Naive thymus-derived CD4-positive, alpha-beta T cell (primary cell): Measurements from ENCODE around the gene PPP1R12C. TPM values are rescaled to one million over a fixed set of nuclear protein-coding genes. Genes with fewer than 3 reads are reported as not detected.
"Not testable (repeated sequence)": the region's sequence is repeated elsewhere in the genome, so short reads cannot be mapped to it uniquely, and the experiment has no call there.

Source experiments
- ATAC-seq: fragments of 150-1000 bp; cut with Tn5 transposase; 2 replicates; pipeline ENCODE4 v1.10.0; 2021; ENCODE audit warnings: mild to moderate bottlenecking, moderate library complexity
- CTCF ChIA-PET: fragments of 350-600 bp; sonication (Branson Sonifier 250); formaldehyde crosslinking; loops from one replicate; lab custom pipeline; 2021; ENCODE audit warnings: antibody characterized with exemption; lab: Charles Lee
- POLR2A ChIA-PET: fragments of 350-600 bp; sonication (Branson Sonifier 250); formaldehyde crosslinking; loops from one replicate; lab custom pipeline; 2021; ENCODE audit warnings: antibody characterized with exemption, inconsistent platforms; lab: Charles Lee
- DNase-seq, 9 donors: peaks; one replicate each; pipeline versions ENCODE4 v3.0.0 to v3.0.0-alpha.2; 2020 to 2022; ENCODE audit warnings: mixed read lengths in 1 of 9
- H3K27ac ChIP-seq: one replicate; pipeline ENCODE4 v1.7.0; 2013; ENCODE audit warnings: mild to moderate bottlenecking, low read depth, low read length, moderate library complexity
- H3K27me3 ChIP-seq, 2 donors: one replicate each; pipeline ENCODE4 v1.7.0; 2013; ENCODE audit warnings: low read length in 2 of 2, mild to moderate bottlenecking in 2 of 2, moderate library complexity in 2 of 2; ENCODE audit not compliant: control insufficient read depth in 2 of 2, insufficient read depth in 2 of 2
- H3K36me3 ChIP-seq, 3 experiments: 1 replicate in 2 of 3; 2 replicates in 1 of 3; pipeline ENCODE4 v1.7.0; 2013; ENCODE audit warnings: low read length in 3 of 3, mild to moderate bottlenecking in 3 of 3, moderate library complexity in 1 of 3; ENCODE audit not compliant: insufficient read depth in 3 of 3, control insufficient read depth in 2 of 3
- H3K4me1 ChIP-seq, 2 donors: one replicate each; pipeline ENCODE4 v1.7.0; 2013; ENCODE audit warnings: low read length in 2 of 2, mild to moderate bottlenecking in 2 of 2, moderate library complexity in 1 of 2; ENCODE audit not compliant: control insufficient read depth in 2 of 2, insufficient read depth in 2 of 2
- H3K4me3 ChIP-seq: 2 replicates; pipeline ENCODE4 v1.7.0; 2013; ENCODE audit warnings: mild to moderate bottlenecking, low read length
- H3K9me3 ChIP-seq, 3 experiments: 1 replicate in 2 of 3; 2 replicates in 1 of 3; pipeline ENCODE4 v1.7.0; 2013; ENCODE audit warnings: low read length in 3 of 3; ENCODE audit not compliant: control insufficient read depth in 2 of 3
- H3K27ac Mint-ChIP-seq, 9 donors: one replicate each; pipeline ENCODE4 v1.8.0; 2020 to 2022; ENCODE audit warnings: mixed read lengths in 9 of 9, mild to moderate bottlenecking in 8 of 9, moderate library complexity in 5 of 9, inconsistent platforms in 2 of 9
- H3K27me3 Mint-ChIP-seq, 5 donors: one replicate each; pipeline ENCODE4 v1.8.0; 2021 to 2022; ENCODE audit warnings: mixed read lengths in 5 of 5, mild to moderate bottlenecking in 1 of 5
- H3K36me3 Mint-ChIP-seq, 5 donors: one replicate each; pipeline ENCODE4 v1.8.0; 2020 to 2022; ENCODE audit warnings: mixed read lengths in 5 of 5, mild to moderate bottlenecking in 3 of 5, inconsistent platforms in 1 of 5
- H3K4me1 Mint-ChIP-seq, 7 donors: one replicate each; pipeline ENCODE4 v1.8.0; 2020 to 2022; ENCODE audit warnings: mixed read lengths in 7 of 7, mild to moderate bottlenecking in 3 of 7, inconsistent platforms in 1 of 7
- H3K4me3 Mint-ChIP-seq, 10 donors: one replicate each; pipeline ENCODE4 v1.8.0; 2020 to 2022; ENCODE audit warnings: mild to moderate bottlenecking in 10 of 10, mixed read lengths in 10 of 10, moderate library complexity in 6 of 10, inconsistent platforms in 2 of 10
- H3K9me3 Mint-ChIP-seq, 11 donors: one replicate each; pipeline ENCODE4 v1.8.0; 2020 to 2022; ENCODE audit warnings: mixed read lengths in 11 of 11, mild to moderate bottlenecking in 4 of 11, inconsistent platforms in 1 of 11, moderate library complexity in 1 of 11
- intact Hi-C, 2 donors: fragments of 100-400 bp; cut with micrococcal nuclease; formaldehyde crosslinking; loops; one replicate each; pipeline ENCODE4 v1.15.1; 2023
- polyA plus RNA-seq, 2 donors: library from polyadenylated mRNA; unstranded; fragments of 300-500 nt; fragmentation: Illumina TruSeq; gene quantifications; one replicate each; pipeline ENCODE4 v1.2.3, GENCODE V29; 2021
- total RNA-seq, 6 experiments: library from RNA in 5 of 6; stranded (reverse) in 5 of 6; gene quantifications; 1 replicate in 5 of 6; 2 replicates in 1 of 6; pipeline ENCODE4 v1.2.3 and lab custom pipeline; 2021 to 2026

Gene PPP1R12C
- total and polyA plus RNA-seq, 7 experiments from 2014 or later: 3.8 to 180 (median 142) TPM

GRCh38 chr19:55107252-55107651 lies 10.2 kb downstream of the PPP1R12C start:
- H3K36me3 Mint-ChIP-seq: peaks cover 3 to 39% (median 25%) of the 10 kb centered on the region in 5 donors
- H3K27me3 ChIP-seq, H3K27ac ChIP-seq, POLR2A ChIA-PET, H3K4me3 Mint-ChIP-seq, DNase-seq, H3K27me3 Mint-ChIP-seq, H3K4me1 Mint-ChIP-seq, H3K4me3 ChIP-seq, H3K9me3 ChIP-seq, intact Hi-C loops, H3K27ac Mint-ChIP-seq, ATAC-seq, H3K4me1 ChIP-seq, H3K9me3 Mint-ChIP-seq, CTCF ChIA-PET: not testable (repeated sequence)
- peaks cover 0 to 46% (median 4%) of the 10 kb centered on the region in 3 experiments for H3K36me3 ChIP-seq

GRCh38 chr19:55106591-55106990 lies 10.8 kb downstream of the PPP1R12C start:
- DNase-seq (no peak), ATAC-seq (no peak)
- ChIA-PET CTCF (interaction anchor here (0.6 kb wide), 1 partner anchor 706 kb away, joined by 3 read pairs; no protein-coding TSS in a partner anchor), POLR2A (no interaction called here)
- Histone ChIP-seq H3K27ac (no peak overlapping the region), H3K36me3 (peaks cover 0 to 50% (median 4%) of the 10 kb centered on the region in 3 experiments), H3K4me1 (no peaks in the 10 kb centered on the region), H3K4me3 (no peak overlapping the region), H3K27me3 (no peaks in the 10 kb centered on the region), H3K9me3 (no peaks in the 10 kb centered on the region)
- peaks cover 0 to 4% (median 0%) of the 10 kb centered on the region in 11 donors for H3K9me3 Mint-ChIP-seq
- H3K27ac Mint-ChIP-seq: no peak overlapping the region
- H3K27me3 Mint-ChIP-seq: no peaks in the 10 kb centered on the region
- no peak overlapping the region for H3K4me3 Mint-ChIP-seq
- peaks cover 0 to 6% (median 3%) of the 10 kb centered on the region in 7 donors for H3K4me1 Mint-ChIP-seq
- H3K36me3 Mint-ChIP-seq: peaks cover 3 to 42% (median 32%) of the 10 kb centered on the region in 5 donors
- intact Hi-C loops: no loop called here

GRCh38 chr19:55105237-55105636 lies 12.2 kb downstream of the PPP1R12C start:
- intact Hi-C loops: no loop called here
- ATAC-seq: no peak
- ChIA-PET POLR2A (no interaction called here), CTCF (no interaction called here)
- no peak for DNase-seq
- no peaks in the 10 kb centered on the region for H3K9me3 ChIP-seq
- Mint-ChIP-seq H3K27ac (no peak overlapping the region), H3K9me3 (peaks cover 0 to 4% (median 0%) of the 10 kb centered on the region in 11 donors), H3K27me3 (no peaks in the 10 kb centered on the region), H3K4me1 (peaks cover 0 to 6% (median 0%) of the 10 kb centered on the region in 7 donors), H3K4me3 (no peak overlapping the region), H3K36me3 (peaks cover 3 to 46% (median 32%) of the 10 kb centered on the region in 5 donors)
- H3K4me3 ChIP-seq: no peak overlapping the region
- no peak overlapping the region for H3K27ac ChIP-seq
- no peaks in the 10 kb centered on the region for H3K4me1 ChIP-seq
- H3K27me3 ChIP-seq: no peaks in the 10 kb centered on the region
- peaks cover 0 to 50% (median 4%) of the 10 kb centered on the region in 3 experiments for H3K36me3 ChIP-seq

- Histone ChIP-seq H3K4me3 (no peak overlapping the region), H3K27me3 (no peaks in the 10 kb centered on the region), H3K27ac (no peak overlapping the region), H3K9me3 (no peaks in the 10 kb centered on the region), H3K36me3 (peaks cover 0 to 58% (median 10%) of the 10 kb centered on the region in 3 experiments), H3K4me1 (no peaks in the 10 kb centered on the region)
- intact Hi-C loops: no loop called here
- Mint-ChIP-seq H3K36me3 (peaks cover 3 to 39% (median 23%) of the 10 kb centered on the region in 5 donors), H3K4me1 (peaks cover 0 to 6% (median 0%) of the 10 kb centered on the region in 7 donors), H3K4me3 (no peak overlapping the region), H3K27me3 (no peaks in the 10 kb centered on the region), H3K9me3 (peaks cover 0 to 4% (median 0%) of the 10 kb centered on the region in 11 donors), H3K27ac (no peak overlapping the region)
- POLR2A ChIA-PET: no interaction called here
- ATAC-seq: no peak
- CTCF ChIA-PET: no interaction called here
- no peak for DNase-seq
Observed at GRCh38 chr19:55103190-55103589, 14.2 kb downstream of the PPP1R12C start.

- H3K4me1 Mint-ChIP-seq: peaks cover 0 to 6% (median 0%) of the 10 kb centered on the region in 7 donors
- H3K27ac Mint-ChIP-seq: no peak overlapping the region
- intact Hi-C loops: no loop called here
- POLR2A ChIA-PET: no interaction called here
- no peaks in the 10 kb centered on the region for H3K27me3 ChIP-seq
- CTCF ChIA-PET: no interaction called here
- H3K27ac ChIP-seq: no peak overlapping the region
- DNase-seq: no peak
- H3K36me3 ChIP-seq: peaks cover 0 to 53% (median 10%) of the 10 kb centered on the region in 3 experiments
- H3K9me3 ChIP-seq: no peaks in the 10 kb centered on the region
- no peak overlapping the region for H3K4me3 ChIP-seq
- ATAC-seq: no peak
- H3K4me3 Mint-ChIP-seq: no peak overlapping the region
- H3K36me3 Mint-ChIP-seq: peaks cover 3 to 30% (median 23%) of the 10 kb centered on the region in 5 donors
- H3K27me3 Mint-ChIP-seq: no peaks in the 10 kb centered on the region
- H3K9me3 Mint-ChIP-seq: peaks cover 0 to 3% (median 0%) of the 10 kb centered on the region in 11 donors
- no peaks in the 10 kb centered on the region for H3K4me1 ChIP-seq
Observed at GRCh38 chr19:55101261-55101660, 16.2 kb downstream of the PPP1R12C start.

GRCh38 chr19:55099557-55100506 lies 17.6 kb downstream of the PPP1R12C start:
- Mint-ChIP-seq H3K9me3 (peaks cover 0 to 3% (median 0%) of the 10 kb centered on the region in 11 donors), H3K4me1 (peaks cover 0 to 3% (median 0%) of the 10 kb centered on the region in 7 donors), H3K4me3 (no peak overlapping the region), H3K27ac (no peak overlapping the region), H3K27me3 (no peaks in the 10 kb centered on the region), H3K36me3 (peaks cover 3 to 32% (median 18%) of the 10 kb centered on the region in 5 donors)
- intact Hi-C loops: no loop called here
- Histone ChIP-seq H3K27ac (no peak overlapping the region), H3K4me1 (no peaks in the 10 kb centered on the region), H3K27me3 (no peaks in the 10 kb centered on the region), H3K4me3 (no peak overlapping the region), H3K9me3 (no peaks in the 10 kb centered on the region), H3K36me3 (peaks cover 0 to 61% (median 10%) of the 10 kb centered on the region in 3 experiments)
- ATAC-seq (no peak), DNase-seq (no peak)
- ChIA-PET CTCF (interaction anchor here (0.6 kb wide), 1 partner anchor 68 kb away, joined by 3 read pairs; no protein-coding TSS in a partner anchor), POLR2A (no interaction called here)
